Measurements from ENCODE around the gene ADGRG1. TPM values are rescaled to one million over a fixed set of nuclear protein-coding genes. Genes with fewer than 3 reads are reported as not detected.
"Not testable (repeated sequence)": the region's sequence is repeated elsewhere in the genome, so short reads cannot be mapped to it uniquely, and the experiment has no call there.

The ADGRG1 gene
- total RNA-seq, 1 donor from 2014 or later = 67.1 TPM

- Mint-ChIP-seq H3K27me3 (ENCODE audit: low read depth) (no peaks in the 10 kb centered on the region), H3K9me3 (no peaks in the 10 kb centered on the region), H3K4me3 (no peak within 1 kb of the TSS), H3K36me3 (peaks cover 11% of the 10 kb centered on the region), H3K27ac (peak within 1 kb of the TSS; percentile 6), H3K4me1 (peaks cover 4% of the 10 kb centered on the region)
- no peak for DNase-seq (ENCODE audit: low spot score in 2 of 2, unreplicated experiment in 2 of 2)
- no peak for TF ChIP-seq CTCF (IDR thresholded peaks at IDR 0.05; ENCODE audit: unreplicated experiment)
Measured at GRCh38 chr16:57668263-57668571, 39.8 kb downstream of the ADGRG1 start, which contains the start of gene ADGRG3. ADGRG3 (plus strand) TSS chr16:57668306; CDS start chr16:57668348, 42 bp downstream.

GRCh38 chr16:57668630-57669475 lies 40.4 kb downstream of the ADGRG1 start:
- Mint-ChIP-seq H3K9me3 (no peaks in the 10 kb centered on the region), H3K4me3 (no peak overlapping the region), H3K27me3 (ENCODE audit: low read depth) (no peaks in the 10 kb centered on the region), H3K4me1 (peaks cover 4% of the 10 kb centered on the region), H3K27ac (peak overlapping the region; percentile 6), H3K36me3 (peaks cover 11% of the 10 kb centered on the region)
- DNase-seq (ENCODE audit: low spot score in 2 of 2, unreplicated experiment in 2 of 2) = no peak
- TF ChIP-seq CTCF (IDR thresholded peaks at IDR 0.05; ENCODE audit: unreplicated experiment) = no peak

- H3K27ac Mint-ChIP-seq = no peak overlapping the region
- no peaks in the 10 kb centered on the region for H3K27me3 Mint-ChIP-seq (ENCODE audit: low read depth)
- DNase-seq (ENCODE audit: low spot score in 2 of 2, unreplicated experiment in 2 of 2) = no peak
- peaks cover 4% of the 10 kb centered on the region for H3K4me1 Mint-ChIP-seq
- TF ChIP-seq CTCF (IDR thresholded peaks at IDR 0.05; ENCODE audit: unreplicated experiment) = no peak
- H3K9me3 Mint-ChIP-seq = no peaks in the 10 kb centered on the region
- peaks cover 5% of the 10 kb centered on the region for H3K36me3 Mint-ChIP-seq
- H3K4me3 Mint-ChIP-seq = no peak overlapping the region
Measured at GRCh38 chr16:57669476-57670162, 41.2 kb downstream of the ADGRG1 start.

- Mint-ChIP-seq H3K4me3 (no peak overlapping the region), H3K4me1 (peaks cover 4% of the 10 kb centered on the region), H3K9me3 (no peaks in the 10 kb centered on the region), H3K27ac (peak overlapping the region; percentile 4), H3K27me3 (ENCODE audit: low read depth) (no peaks in the 10 kb centered on the region), H3K36me3 (no peaks in the 10 kb centered on the region)
- TF ChIP-seq CTCF (IDR thresholded peaks at IDR 0.05; ENCODE audit: unreplicated experiment) = no peak
- no peak for DNase-seq (ENCODE audit: low spot score in 2 of 2, unreplicated experiment in 2 of 2)
Measured at GRCh38 chr16:57670196-57670595, 41.8 kb downstream of the ADGRG1 start.

- not testable (repeated sequence) for H3K27ac Mint-ChIP-seq; H3K4me1 Mint-ChIP-seq; H3K9me3 Mint-ChIP-seq; H3K4me3 Mint-ChIP-seq; DNase-seq (ENCODE audit: low spot score in 2 of 2, unreplicated experiment in 2 of 2); H3K36me3 Mint-ChIP-seq; H3K27me3 Mint-ChIP-seq (ENCODE audit: low read depth)
Measured at GRCh38 chr16:57671451-57671850, 43.0 kb downstream of the ADGRG1 start.

- no peak for DNase-seq (ENCODE audit: low spot score in 2 of 2, unreplicated experiment in 2 of 2)
- Mint-ChIP-seq H3K27me3 (ENCODE audit: low read depth) (no peaks in the 10 kb centered on the region), H3K27ac (no peak overlapping the region), H3K4me1 (peaks cover 14% of the 10 kb centered on the region), H3K36me3 (no peaks in the 10 kb centered on the region), H3K4me3 (no peak overlapping the region), H3K9me3 (no peaks in the 10 kb centered on the region)
- TF ChIP-seq CTCF (IDR thresholded peaks at IDR 0.05; ENCODE audit: unreplicated experiment) = no peak
Measured at GRCh38 chr16:57672416-57672815, 44.0 kb downstream of the ADGRG1 start.
